SK-N-SH (cell line): ENCODE measurements around the gene HDLBP. TPM values are rescaled to one million over a fixed set of nuclear protein-coding genes. Genes with fewer than 3 reads are reported as not detected.

ENCODE experiments used
- CTCF ChIA-PET: fragments of 300-600, 350-600 bp; formaldehyde crosslinking; extraction: SDS; loops from one replicate; lab custom pipeline; 2021; lab: Yijun Ruan, JAX
- POLR2A ChIA-PET: fragments of 350-600 bp; sonication (Branson Sonifier 250); formaldehyde crosslinking; extraction: SDS; loops from one replicate; lab custom pipeline; 2020; ENCODE audit warnings: antibody characterized with exemption, inconsistent platforms; lab: Yijun Ruan, JAX
- DNase-seq: peaks from one replicate; pipeline ENCODE4 v3.0.0; 2012
- H2AFZ ChIP-seq: fragments of 200-600 bp; sonication (generic); 2 replicates; pipeline ENCODE4 v1.8.1; 2016; ENCODE audit warnings: antibody characterized with exemption, mild to moderate bottlenecking, low read depth
- H3F3A ChIP-seq: fragments of 200-600 bp; sonication (generic); replicated peaks from 2 replicates; pipeline ENCODE3; 2016; ENCODE audit warnings: antibody characterized with exemption, mild to moderate bottlenecking; ENCODE audit not compliant: insufficient read depth
- H3K27ac ChIP-seq, 2 experiments: fragments of 200-500 bp in 1 of 2; fragments of 200-600 bp in 1 of 2; sonication (Bioruptor generic) in 1 of 2; sonication (generic), shearing (Covaris generic) in 1 of 2; 2 replicates each; pipeline versions ENCODE4 v1.5.1 to v1.6.1; 2014 to 2016; ENCODE audit warnings: low read depth in 2 of 2, inconsistent platforms in 1 of 2, low read length in 1 of 2, mild to moderate bottlenecking in 1 of 2, mixed read lengths in 1 of 2
- H3K27me3 ChIP-seq: fragments of 200-600 bp; sonication (generic), shearing (Covaris generic); 2 replicates; pipeline ENCODE4 v1.6.1; 2016; ENCODE audit warnings: mixed run types; ENCODE audit not compliant: insufficient read depth
- H3K36me3 ChIP-seq, 2 experiments: fragments of 200-500 bp in 1 of 2; fragments of 200-600 bp in 1 of 2; sonication (Bioruptor generic) in 1 of 2; sonication (generic) in 1 of 2; replicated peaks in 1 of 2; 2 replicates each; pipeline versions ENCODE3 to v1.5.1; 2014 to 2016; ENCODE audit warnings: low read length in 1 of 2, mild to moderate bottlenecking in 1 of 2; ENCODE audit not compliant: insufficient read depth in 2 of 2, control insufficient read depth in 1 of 2
- H3K4me1 ChIP-seq, 2 experiments: fragments of 200-500 bp in 1 of 2; fragments of 200-600 bp in 1 of 2; sonication (Bioruptor generic) in 1 of 2; sonication (generic), shearing (Covaris generic) in 1 of 2; 2 replicates each; pipeline versions ENCODE4 v1.5.1 to v1.6.1; 2014 to 2016; ENCODE audit warnings: low read depth in 1 of 2, low read length in 1 of 2, mixed run types in 1 of 2; ENCODE audit not compliant: insufficient read depth in 2 of 2, control insufficient read depth in 1 of 2
- H3K4me2 ChIP-seq: fragments of 200-600 bp; sonication (generic), shearing (Covaris generic); 2 replicates; pipeline ENCODE4 v1.6.1; 2017; ENCODE audit warnings: mixed run types
- H3K4me3 ChIP-seq, 2 experiments: fragments of 200-500 bp in 1 of 2; fragments of 200-600 bp in 1 of 2; sonication (Bioruptor generic) in 1 of 2; sonication (generic), shearing (Covaris generic) in 1 of 2; 2 replicates each; pipeline versions ENCODE4 v1.5.1 to v1.8.1; 2014 to 2016; ENCODE audit warnings: low read depth in 2 of 2, inconsistent platforms in 1 of 2, low read length in 1 of 2, mild to moderate bottlenecking in 1 of 2, mixed read lengths in 1 of 2, moderate library complexity in 1 of 2
- H3K79me2 ChIP-seq: fragments of 200-600 bp; sonication (generic); 2 replicates; pipeline ENCODE4 v1.8.1; 2017; ENCODE audit warnings: mild to moderate bottlenecking; ENCODE audit not compliant: insufficient read depth
- H3K9ac ChIP-seq: fragments of 200-600 bp; sonication (generic); 2 replicates; pipeline ENCODE4 v1.6.1; 2017; ENCODE audit warnings: mixed run types
- H3K9me2 ChIP-seq: fragments of 200-600 bp; sonication (generic); 2 replicates; pipeline ENCODE4 v1.6.1; 2017; ENCODE audit warnings: mixed run types
- H3K9me3 ChIP-seq: fragments of 200-600 bp; sonication (generic); 2 replicates; pipeline ENCODE4 v1.6.1; 2017; ENCODE audit warnings: mixed run types, mild to moderate bottlenecking, moderate library complexity
- H4K20me1 ChIP-seq: fragments of 200-600 bp; sonication (generic); 2 replicates; pipeline ENCODE4 v1.6.1; 2017; ENCODE audit warnings: mild to moderate bottlenecking, mixed run types; ENCODE audit not compliant: insufficient read depth
- CHD2 ChIP-seq: fragments of 150-350 bp; IDR thresholded peaks from 2 replicates; pipeline ENCODE4 v1.6.1; 2018; ENCODE audit warnings: low read length; ENCODE audit not compliant: partially characterized antibody
- EZH2phosphoT487 ChIP-seq: fragments of 200-600 bp; sonication (generic); IDR thresholded peaks from 2 replicates; pipeline ENCODE4 v1.6.1; 2017; ENCODE audit warnings: low read depth, mixed run types, mild to moderate bottlenecking, antibody characterized with exemption, moderate library complexity, borderline replicate concordance
- TAF1 ChIP-seq: IDR thresholded peaks from 2 replicates; pipeline ENCODE4 v1.6.1; 2012; ENCODE audit warnings: low read depth, mild to moderate bottlenecking, low read length, moderate library complexity, borderline replicate concordance
- WGBS: methylation state at CpG from one replicate; pipeline ENCODE4 v1.1.6; 2017; ENCODE audit warnings: low lambda C conversion rate; 5-methylcytosine and 5-hydroxymethylcytosine counted together
- polyA plus RNA-seq, 3 experiments: library from polyadenylated mRNA; depleted of rRNA; stranded (reverse); fragments of >200 nt; gene quantifications; 2 replicates each; pipeline ENCODE4 v1.2.3, GENCODE V29; 2012
- TF ChIP-seq, protein P1 (sequence below): fragments of 150-350 bp; IDR thresholded peaks from 2 replicates; pipeline ENCODE4 v1.6.1; 2017; ENCODE audit warnings: antibody characterized with exemption, low read length, low read depth, borderline replicate concordance

Gene HDLBP
- polyA plus RNA-seq, 1 of the 3 experiments (the other 2 are of a cell fraction) = 263 TPM

DNA sequence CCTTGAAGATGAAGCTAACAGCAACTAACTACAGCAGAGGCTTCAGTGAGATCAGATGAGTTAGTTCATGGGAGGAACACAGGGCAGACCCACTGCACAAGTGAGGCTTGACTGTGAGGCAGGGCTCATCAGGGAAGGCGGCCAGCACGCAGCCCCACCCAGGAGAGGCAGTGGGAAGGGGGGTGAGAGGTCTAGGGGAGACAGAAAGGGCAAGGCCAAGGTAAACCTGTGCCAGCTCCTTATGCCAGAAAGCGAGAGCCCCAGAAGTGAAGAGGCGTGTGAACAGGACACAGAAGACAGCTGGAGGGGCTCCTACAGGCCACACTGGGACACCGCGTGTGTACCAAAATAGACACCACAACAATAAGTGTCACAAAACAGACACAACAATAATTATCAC, 78.4 kb downstream of the HDLBP start:
- Histone ChIP-seq H3K36me3 (peaks cover 69 to 87% of the 10 kb centered on the region in 2 experiments), H3K4me2 (no peak overlapping the region), H3F3A (peaks cover 4% of the 10 kb centered on the region), H4K20me1 (peaks cover 48% of the 10 kb centered on the region), H3K4me1 (no peaks in the 10 kb centered on the region), H3K27ac (no peak overlapping the region), H2AFZ (no peak overlapping the region), H3K27me3 (no peaks in the 10 kb centered on the region), H3K9me3 (no peaks in the 10 kb centered on the region), H3K9me2 (no peaks in the 10 kb centered on the region), H3K4me3 (no peak overlapping the region), H3K79me2 (peaks cover 30% of the 10 kb centered on the region), H3K9ac (no peak overlapping the region)
- no peak for DNase-seq
- TF ChIP-seq, protein P1, sequence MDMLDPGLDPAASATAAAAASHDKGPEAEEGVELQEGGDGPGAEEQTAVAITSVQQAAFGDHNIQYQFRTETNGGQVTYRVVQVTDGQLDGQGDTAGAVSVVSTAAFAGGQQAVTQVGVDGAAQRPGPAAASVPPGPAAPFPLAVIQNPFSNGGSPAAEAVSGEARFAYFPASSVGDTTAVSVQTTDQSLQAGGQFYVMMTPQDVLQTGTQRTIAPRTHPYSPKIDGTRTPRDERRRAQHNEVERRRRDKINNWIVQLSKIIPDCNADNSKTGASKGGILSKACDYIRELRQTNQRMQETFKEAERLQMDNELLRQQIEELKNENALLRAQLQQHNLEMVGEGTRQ = no peak
- CTCF ChIA-PET = interaction anchor here (1.0 kb wide), 1 partner anchor 386 kb away, joined by 3 read pairs; no protein-coding TSS in a partner anchor
- 98% methylated on average over 6 of the region's 6 CpGs for WGBS
- POLR2A ChIA-PET = no interaction called here

DNA sequence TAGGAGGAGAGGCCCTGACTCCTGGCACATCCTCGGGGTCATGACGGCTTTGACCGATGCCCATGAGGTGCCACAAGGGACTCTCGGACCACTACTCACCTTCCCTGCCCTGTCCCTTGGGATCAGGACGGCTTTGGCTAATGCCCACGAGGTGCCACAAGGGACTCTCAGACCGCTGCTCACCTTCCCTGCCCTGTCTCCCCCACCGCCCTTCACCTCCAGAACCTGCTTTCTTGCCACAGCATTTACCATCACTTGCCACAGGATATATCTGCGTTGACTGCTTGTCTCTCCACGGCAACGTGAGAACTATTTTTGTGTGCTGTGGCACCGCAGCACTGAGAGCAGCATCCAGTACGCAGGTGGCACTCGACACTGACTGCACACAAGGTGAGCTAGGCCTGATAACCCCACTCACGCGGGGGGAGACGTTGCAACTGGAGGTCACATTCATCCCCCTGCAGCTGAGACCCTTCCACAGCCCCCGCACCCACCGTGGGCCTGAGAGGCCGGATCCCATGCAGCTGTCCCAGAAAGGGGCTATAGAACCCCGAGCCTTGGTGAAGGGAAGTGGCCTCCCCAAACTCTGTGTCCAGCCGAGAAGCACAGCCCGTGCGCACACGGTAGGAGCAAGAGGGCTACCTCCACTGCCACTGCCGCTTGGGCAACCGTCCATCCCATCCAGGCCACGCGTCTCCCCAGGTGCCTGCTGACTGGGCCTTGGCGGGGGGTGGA, 79.4 kb downstream of the HDLBP start:
- peaks cover 4% of the 10 kb centered on the region for H3F3A ChIP-seq
- no peak overlapping the region for H3K27ac ChIP-seq
- peaks cover 31% of the 10 kb centered on the region for H3K79me2 ChIP-seq
- WGBS = 93% methylated on average over 18 of the region's 30 CpGs
- peaks cover 67 to 90% of the 10 kb centered on the region in 2 experiments for H3K36me3 ChIP-seq
- H3K9ac ChIP-seq = no peak overlapping the region
- ChIA-PET POLR2A (no interaction called here), CTCF (interaction anchor here (0.7 to 1.0 kb wide), 2 partner anchors 12 to 385 kb away, joined by 3 read pairs; no protein-coding TSS in a partner anchor)
- DNase-seq = no peak
- H3K9me2 ChIP-seq = no peaks in the 10 kb centered on the region
- H3K4me2 ChIP-seq = no peak overlapping the region
- H3K27me3 ChIP-seq = no peaks in the 10 kb centered on the region
- peaks cover 55% of the 10 kb centered on the region for H4K20me1 ChIP-seq
- TF ChIP-seq TAF1 = no peak
- no peak overlapping the region for H3K4me3 ChIP-seq
- no peak overlapping the region for H2AFZ ChIP-seq
- H3K9me3 ChIP-seq = no peaks in the 10 kb centered on the region
- H3K4me1 ChIP-seq = no peaks in the 10 kb centered on the region

DNA sequence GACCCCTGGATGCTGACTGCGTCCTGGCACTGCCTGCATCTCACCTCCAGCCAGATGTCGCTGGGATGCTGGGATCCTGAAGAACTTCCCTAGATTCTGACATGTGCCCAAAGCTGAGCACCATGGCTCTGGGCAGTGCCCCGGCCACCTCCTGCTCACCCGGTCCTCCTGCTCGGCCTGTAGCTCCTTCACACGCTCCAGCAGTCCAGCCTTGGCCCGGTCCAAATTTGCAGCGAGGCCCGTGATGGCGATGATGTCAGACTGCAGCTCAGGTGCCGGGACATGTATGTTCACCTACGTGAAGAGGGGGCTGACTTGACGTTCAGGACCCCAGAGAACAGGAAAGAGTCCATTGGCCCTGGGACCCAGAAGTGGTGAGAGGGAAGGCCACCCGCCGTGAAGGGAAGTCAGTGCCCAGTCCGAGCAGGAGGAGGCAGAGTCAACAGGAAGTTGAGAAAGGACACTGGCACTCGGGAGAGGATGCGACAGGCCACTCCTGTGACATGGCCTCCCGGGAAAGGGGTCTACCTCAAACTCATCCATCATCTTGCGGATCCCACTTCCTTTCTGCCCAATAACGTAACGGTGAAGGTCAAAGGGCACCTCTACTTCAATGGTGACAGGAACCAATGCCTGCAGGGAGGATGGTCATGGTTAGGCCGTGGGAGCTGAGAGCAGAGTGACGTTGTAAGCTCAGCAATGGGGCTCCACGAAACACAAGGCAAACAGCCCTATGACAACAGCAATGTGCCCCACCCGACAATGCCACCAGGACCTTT, 80.3 kb downstream of the HDLBP start:
- Histone ChIP-seq H3K4me2 (no peak overlapping the region), H3K36me3 (peaks cover 62 to 90% of the 10 kb centered on the region in 2 experiments), H3K27ac (no peak overlapping the region), H3K79me2 (peaks cover 22% of the 10 kb centered on the region), H2AFZ (no peak overlapping the region), H3F3A (peaks cover 4% of the 10 kb centered on the region), H3K27me3 (no peaks in the 10 kb centered on the region), H4K20me1 (peaks cover 54% of the 10 kb centered on the region)
- CTCF ChIA-PET = no interaction called here
- no peak for DNase-seq
- TF ChIP-seq CHD2 (no peak), EZH2phosphoT487 (no peak)
- TF ChIP-seq, protein P1 = no peak
- TF ChIP-seq, all 33 proteins: peak for 0
- no peaks in the 10 kb centered on the region for H3K9me2 ChIP-seq
- 93% methylated on average over 25 of the region's 26 CpGs for WGBS
- H3K4me1 ChIP-seq = no peaks in the 10 kb centered on the region
- H3K9me3 ChIP-seq = no peaks in the 10 kb centered on the region
- H3K4me3 ChIP-seq = no peak overlapping the region
- POLR2A ChIA-PET = no interaction called here
- H3K9ac ChIP-seq = no peak overlapping the region
